ENCODE data around the gene HYAL1.
"Not testable (repeated sequence)": the region's sequence is repeated elsewhere in the genome, so short reads cannot be mapped to it uniquely, and the experiment has no call there.

HYAL1 gene

GRCh38 chr3:50319181-50319893, 16.0 kb upstream of the HYAL1 start:
- in situ Hi-C loops (cut with MboI; ENCODE audit: low sequenced_read_pairs): no loop called here

- in situ Hi-C loops (cut with MboI; ENCODE audit: low sequenced_read_pairs): no loop called here
Observed at GRCh38 chr3:50318615-50319014, 15.2 kb upstream of the HYAL1 start.

- in situ Hi-C loops (cut with MboI; ENCODE audit: low sequenced_read_pairs): no loop called here
Observed at GRCh38 chr3:50318163-50318562, 14.8 kb upstream of the HYAL1 start.

GRCh38 chr3:50317300-50317699, 13.9 kb upstream of the HYAL1 start:
- in situ Hi-C loops (cut with MboI; ENCODE audit: low sequenced_read_pairs): no loop called here

- in situ Hi-C loops (cut with MboI; ENCODE audit: low sequenced_read_pairs): no loop called here
Observed at GRCh38 chr3:50316657-50317242, 13.4 kb upstream of the HYAL1 start.

GRCh38 chr3:50314816-50315215, 11.4 kb upstream of the HYAL1 start:
- in situ Hi-C loops (cut with MboI; ENCODE audit: low sequenced_read_pairs): no loop called here

GRCh38 chr3:50314342-50314741, 11.0 kb upstream of the HYAL1 start:
- in situ Hi-C loops (cut with MboI; ENCODE audit: low sequenced_read_pairs): no loop called here

GRCh38 chr3:50312041-50312440, 8.7 kb upstream of the HYAL1 start:
- in situ Hi-C loops (cut with MboI; ENCODE audit: low sequenced_read_pairs): not testable (repeated sequence)

GRCh38 chr3:50304601-50305000, 1.2 kb upstream of the HYAL1 start:
- in situ Hi-C loops (cut with MboI; ENCODE audit: low sequenced_read_pairs): no loop called here

GRCh38 chr3:50302095-50303012, 1.0 kb downstream of the HYAL1 start:
- in situ Hi-C loops (cut with MboI; ENCODE audit: low sequenced_read_pairs): no loop called here

GRCh38 chr3:50300681-50301254, 2.6 kb downstream of the HYAL1 start:
- in situ Hi-C loops (cut with MboI; ENCODE audit: low sequenced_read_pairs): no loop called here

GRCh38 chr3:50299929-50300680, 3.3 kb downstream of the HYAL1 start:
- in situ Hi-C loops (cut with MboI; ENCODE audit: low sequenced_read_pairs): no loop called here

- in situ Hi-C loops (cut with MboI; ENCODE audit: low sequenced_read_pairs): no loop called here
Observed at GRCh38 chr3:50299638-50299928, 3.8 kb downstream of the HYAL1 start.

GRCh38 chr3:50298836-50299637, 4.3 kb downstream of the HYAL1 start, which contains the start of the genes HYAL3 and NAA80:
Gene HYAL3, minus strand, starts transcription at chr3:50299405. Its CDS starts 3,803 bp downstream, at chr3:50295602.
Gene NAA80, minus strand, starts transcription at chr3:50299405. Its CDS starts 1,942 bp downstream, at chr3:50297463.
- in situ Hi-C loops (cut with MboI; ENCODE audit: low sequenced_read_pairs): no loop called here

GRCh38 chr3:50297896-50298725, 5.3 kb downstream of the HYAL1 start:
- in situ Hi-C loops (cut with MboI; ENCODE audit: low sequenced_read_pairs): no loop called here

- in situ Hi-C loops (cut with MboI; ENCODE audit: low sequenced_read_pairs): no loop called here
Observed at GRCh38 chr3:50297384-50297775, 6.0 kb downstream of the HYAL1 start.

GRCh38 chr3:50296721-50297383, 6.5 kb downstream of the HYAL1 start:
- in situ Hi-C loops (cut with MboI; ENCODE audit: low sequenced_read_pairs): no loop called here
